LNCAP (cell line): ENCODE data around the gene SLC5A9.

Experiments used
- CTCF ChIP-seq: fragments of 450-650 bp; IDR thresholded peaks from 2 replicates; pipeline ENCODE4 v1.5.1; 2017; ENCODE audit warnings: mild to moderate bottlenecking

SLC5A9 gene

GRCh38 chr1:48205522-48205921, 17.0 kb upstream of the SLC5A9 start:
- no peak for TF ChIP-seq CTCF

- TF ChIP-seq CTCF, result no peak
These were observed 16.1 kb upstream of the SLC5A9 start for GRCh38 chr1:48206371-48206770.

GRCh38 chr1:48207131-48207530, 15.4 kb upstream of the SLC5A9 start:
- no peak for TF ChIP-seq CTCF

- TF ChIP-seq CTCF, result no peak
These were observed 14.9 kb upstream of the SLC5A9 start for GRCh38 chr1:48207536-48208075.

GRCh38 chr1:48208251-48208650, 14.3 kb upstream of the SLC5A9 start:
- TF ChIP-seq CTCF, result no peak

- TF ChIP-seq CTCF, result no peak
These were observed 13.9 kb upstream of the SLC5A9 start for GRCh38 chr1:48208652-48209051.

GRCh38 chr1:48214820-48215219, 7.7 kb upstream of the SLC5A9 start:
- TF ChIP-seq CTCF, result no peak

GRCh38 chr1:48215222-48215621, 7.3 kb upstream of the SLC5A9 start:
- no peak for TF ChIP-seq CTCF
